ENCODE data around the gene PAX1.

PAX1 gene

GRCh38 chr20:21703717-21704407 lies 1.6 kb upstream of the PAX1 start:
- FAIRE-seq: no peak

GRCh38 chr20:21704408-21705385 lies 767 bp upstream of the PAX1 start:
- no peak for FAIRE-seq

DNA sequence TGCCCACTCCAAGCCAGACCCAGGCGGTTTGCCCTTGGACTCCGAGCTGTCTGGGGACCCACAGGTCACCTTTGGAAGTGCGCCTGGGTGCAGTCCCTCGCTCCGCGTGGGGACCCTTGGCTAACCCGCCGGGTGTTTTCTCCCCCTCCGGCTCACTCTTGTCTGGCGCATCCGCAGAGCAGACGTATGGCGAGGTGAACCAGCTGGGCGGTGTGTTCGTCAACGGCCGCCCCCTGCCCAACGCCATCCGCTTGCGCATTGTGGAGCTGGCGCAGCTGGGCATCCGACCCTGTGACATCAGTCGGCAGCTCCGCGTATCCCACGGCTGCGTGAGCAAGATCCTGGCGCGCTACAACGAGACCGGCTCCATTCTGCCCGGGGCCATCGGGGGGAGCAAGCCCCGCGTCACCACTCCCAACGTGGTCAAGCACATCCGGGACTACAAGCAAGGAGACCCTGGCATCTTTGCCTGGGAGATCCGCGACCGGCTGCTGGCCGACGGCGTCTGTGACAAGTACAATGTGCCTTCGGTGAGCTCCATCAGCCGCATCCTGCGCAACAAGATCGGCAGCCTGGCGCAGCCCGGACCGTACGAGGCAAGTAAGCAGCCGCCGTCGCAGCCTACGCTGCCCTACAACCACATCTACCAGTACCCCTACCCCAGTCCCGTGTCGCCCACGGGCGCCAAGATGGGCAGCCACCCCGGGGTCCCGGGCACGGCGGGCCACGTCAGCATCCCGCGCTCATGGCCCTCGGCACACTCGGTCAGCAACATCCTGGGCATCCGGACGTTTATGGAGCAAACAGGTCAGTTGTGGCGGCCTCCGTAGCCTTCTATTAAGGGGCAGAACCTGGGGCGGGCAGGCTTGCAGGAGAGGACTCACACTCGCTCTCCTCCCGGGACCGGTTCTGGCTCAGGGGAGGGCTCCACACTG lies 1.1 kb downstream of the PAX1 start:
- FAIRE-seq: no peak

- no peak for FAIRE-seq
Observed at GRCh38 chr20:21707267-21707666, 1.8 kb downstream of the PAX1 start.

GRCh38 chr20:21707999-21708737 lies 2.7 kb downstream of the PAX1 start:
- FAIRE-seq: no peak

- FAIRE-seq: no peak
Observed at GRCh38 chr20:21708738-21709534, 3.5 kb downstream of the PAX1 start.

DNA sequence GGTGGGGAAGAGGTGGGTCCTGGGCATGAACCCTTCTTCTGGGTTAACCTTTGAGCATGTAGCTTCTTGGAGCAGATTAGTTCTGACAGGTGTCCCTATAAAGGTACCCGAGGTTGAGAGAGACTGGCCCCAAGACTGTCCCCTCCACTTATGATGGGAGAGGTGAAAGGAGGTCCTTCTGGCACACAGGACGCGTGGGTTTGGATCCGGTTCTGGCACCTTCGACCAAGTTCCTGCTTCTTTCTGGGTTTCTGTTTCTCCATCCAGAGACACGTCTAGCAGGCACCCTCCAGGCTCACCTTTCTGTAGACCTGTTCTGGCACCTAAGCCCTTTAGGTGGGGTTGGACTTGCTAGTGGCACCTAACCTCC lies 4.1 kb downstream of the PAX1 start:
- no peak for FAIRE-seq

DNA sequence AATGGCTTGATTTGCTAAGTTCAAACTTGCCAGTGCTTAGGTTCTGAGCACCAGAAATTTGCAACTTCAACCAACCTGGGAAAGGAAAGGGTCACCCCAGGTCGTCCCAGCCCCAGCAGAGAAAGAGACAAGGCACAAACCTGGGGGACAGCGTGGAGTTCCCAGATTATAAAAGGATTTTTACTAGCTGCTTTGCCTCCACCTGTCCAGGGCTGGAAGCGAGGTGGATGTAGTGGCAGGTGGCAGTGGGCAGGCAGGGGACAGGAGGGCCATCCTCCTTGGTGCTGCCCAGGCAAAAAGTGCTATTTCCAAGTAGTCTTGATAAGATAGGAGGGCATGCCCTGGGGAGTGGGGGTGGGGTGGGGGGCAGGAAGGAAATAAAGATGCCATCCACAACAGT lies 4.9 kb downstream of the PAX1 start:
- no peak for FAIRE-seq

- no peak for FAIRE-seq
Observed at GRCh38 chr20:21710863-21711431, 5.5 kb downstream of the PAX1 start.

DNA sequence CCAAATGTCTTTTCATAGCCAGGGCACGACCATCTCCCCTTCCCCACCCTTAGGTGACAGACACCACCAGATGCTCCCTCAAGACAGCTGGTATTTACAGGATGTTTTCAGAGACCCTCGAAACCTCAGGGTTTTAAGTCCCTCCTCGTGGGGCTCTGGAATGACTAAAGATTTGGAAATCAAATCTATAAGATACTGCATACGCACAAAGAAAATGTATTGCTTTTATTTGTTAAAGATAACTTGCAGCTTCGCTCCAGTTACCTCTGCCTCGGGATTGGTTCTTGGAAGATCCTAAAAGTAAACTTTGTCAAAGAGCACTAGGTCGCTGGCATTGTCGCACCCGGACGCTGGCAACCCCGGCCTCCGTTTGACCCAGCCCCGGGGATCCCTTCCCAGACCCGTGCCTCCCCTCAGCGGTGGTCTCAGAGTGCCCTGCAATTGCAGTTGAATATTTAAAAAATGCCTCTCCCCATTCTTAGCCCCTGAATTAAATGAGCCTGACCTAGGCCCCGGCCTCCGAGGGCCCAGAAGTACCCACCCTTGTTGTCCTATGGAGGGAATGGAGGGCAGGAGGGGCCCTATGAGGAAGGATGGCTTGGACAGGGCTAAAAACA lies 7.1 kb downstream of the PAX1 start:
- FAIRE-seq: no peak

DNA sequence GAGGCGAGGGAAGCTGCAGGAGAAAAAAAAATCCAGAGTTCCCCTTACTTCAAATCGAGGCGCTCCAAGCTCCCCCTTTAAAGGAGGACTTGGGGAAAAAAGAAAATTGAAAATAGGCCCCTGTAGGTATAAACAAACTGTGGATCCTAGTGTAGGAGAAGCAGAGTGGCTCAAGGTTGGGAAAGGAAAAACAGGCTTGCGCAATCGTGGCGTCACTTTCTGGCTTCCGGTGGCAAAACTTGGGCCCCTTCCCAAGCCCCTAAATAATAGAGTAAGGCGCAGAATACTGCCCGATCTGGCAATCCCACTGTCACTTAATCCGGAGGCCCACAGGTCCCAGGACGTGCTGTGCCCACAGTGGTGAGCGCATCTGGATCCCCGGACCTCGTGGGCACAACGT lies 8.0 kb downstream of the PAX1 start:
- FAIRE-seq: no peak

- no peak for FAIRE-seq
Observed at GRCh38 chr20:21713901-21714296, 8.4 kb downstream of the PAX1 start.

DNA sequence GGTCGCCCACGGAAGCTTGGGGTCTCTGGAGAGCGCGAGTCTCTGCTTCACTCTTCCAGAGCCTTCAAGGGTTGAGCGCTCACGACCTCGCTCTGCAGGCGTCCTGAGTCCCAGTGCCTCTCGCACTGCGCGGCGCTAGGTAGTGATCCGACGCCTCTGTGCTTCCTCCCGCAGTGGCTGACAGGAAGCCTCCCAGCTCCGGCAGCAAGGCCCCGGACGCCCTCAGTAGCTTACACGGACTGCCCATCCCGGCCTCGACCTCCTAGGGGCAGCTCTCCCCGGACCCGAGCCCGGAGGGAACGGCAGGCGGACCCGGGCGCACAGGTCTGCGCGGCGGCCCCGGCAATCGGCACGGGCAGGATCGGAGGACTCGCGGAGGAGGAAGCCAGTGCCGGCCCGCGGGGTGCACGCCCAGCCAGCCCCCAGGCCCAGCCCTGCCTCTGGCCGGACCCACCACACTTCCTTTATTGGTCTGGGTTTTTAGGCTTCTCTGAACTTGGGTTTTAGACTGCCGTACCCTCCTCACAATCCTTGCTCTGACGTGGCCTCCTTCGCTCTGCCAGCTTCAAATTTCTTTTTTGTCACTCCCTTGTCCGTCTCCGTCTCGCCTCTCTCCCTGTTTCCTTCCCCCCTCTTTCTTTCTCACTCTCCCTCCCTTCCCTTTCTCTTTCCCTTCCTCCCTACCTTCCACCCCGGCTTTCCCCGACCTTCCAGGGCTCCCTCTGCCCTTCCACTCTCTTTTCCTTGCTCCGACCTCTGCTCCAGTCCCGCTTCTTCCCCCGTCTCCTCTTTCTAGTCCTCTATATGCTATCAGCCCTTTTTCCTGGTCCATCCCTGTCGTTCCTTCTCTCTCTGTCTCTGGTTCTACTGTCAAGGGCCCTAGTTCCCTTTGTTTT lies 9.1 kb downstream of the PAX1 start:
- no peak for FAIRE-seq

GRCh38 chr20:21715193-21715881 lies 9.9 kb downstream of the PAX1 start:
- FAIRE-seq: no peak

GRCh38 chr20:21719592-21720214 lies 14.2 kb downstream of the PAX1 start:
- FAIRE-seq: no peak

GRCh38 chr20:21725892-21726291 lies 20.4 kb downstream of the PAX1 start:
- FAIRE-seq: no peak

GRCh38 chr20:21729316-21729715 lies 23.9 kb downstream of the PAX1 start:
- FAIRE-seq: no peak

GRCh38 chr20:21739161-21739560 lies 33.7 kb downstream of the PAX1 start:
- no peak for FAIRE-seq
